CD14-positive monocyte (primary cell): ENCODE data around the gene TYMP. TPM values are rescaled to one million over a fixed set of nuclear protein-coding genes. Genes with fewer than 3 reads are reported as not detected.
"Not testable (repeated sequence)": the region's sequence is repeated elsewhere in the genome, so short reads cannot be mapped to it uniquely, and the experiment has no call there.

Source experiments
- DNase-seq, 3 donors: peaks; one replicate each; pipeline ENCODE4 v3.0.0-alpha.2; 2011 to 2022
- H2AFZ ChIP-seq: 2 replicates; pipeline ENCODE4 v1.6.0; 2012; ENCODE audit warnings: mild to moderate bottlenecking, low read depth, low read length, inconsistent platforms; ENCODE audit not compliant: insufficient read depth, poor library complexity, severe bottlenecking
- H3K27ac ChIP-seq, 2 donors: 1 replicate in 1 of 2; 2 replicates in 1 of 2; pipeline ENCODE4 v1.5.1; 2012 to 2013; ENCODE audit warnings: low read length in 2 of 2, control low read depth in 1 of 2, inconsistent platforms in 1 of 2, low read depth in 1 of 2, mild to moderate bottlenecking in 1 of 2
- H3K27me3 ChIP-seq, 2 donors: one replicate each; pipeline versions ENCODE4 v1.6.0 to v1.6.1; 2011 to 2013; ENCODE audit warnings: low read length in 2 of 2; ENCODE audit not compliant: control insufficient read depth in 2 of 2, insufficient read depth in 2 of 2
- H3K36me3 ChIP-seq, 2 donors: replicated peaks in 1 of 2; 1 replicate in 1 of 2; 2 replicates in 1 of 2; pipeline versions ENCODE4 v1.5.1 to v1.6.1; 2012 to 2013; ENCODE audit warnings: low read length in 2 of 2, control low read depth in 1 of 2, inconsistent platforms in 1 of 2, mild to moderate bottlenecking in 1 of 2; ENCODE audit not compliant: insufficient read depth in 2 of 2, control insufficient read depth in 1 of 2
- H3K4me1 ChIP-seq, 2 donors: 1 replicate in 1 of 2; 2 replicates in 1 of 2; pipeline versions ENCODE4 v1.5.1 to v1.6.1; 2012 to 2013; ENCODE audit warnings: low read length in 2 of 2, control low read depth in 1 of 2, inconsistent platforms in 1 of 2, mild to moderate bottlenecking in 1 of 2, moderate library complexity in 1 of 2; ENCODE audit not compliant: insufficient read depth in 2 of 2, control insufficient read depth in 1 of 2
- H3K4me2 ChIP-seq: replicated peaks from 2 replicates; pipeline ENCODE3; 2012; ENCODE audit warnings: low read length, moderate library complexity, mild to moderate bottlenecking; ENCODE audit not compliant: poor library complexity, severe bottlenecking; ENCODE audit errors: extremely low read depth
- H3K4me3 ChIP-seq, 3 experiments: fragments of 200-600 bp in 1 of 3; sonication (generic) in 1 of 3; replicated peaks in 1 of 3; 1 replicate in 2 of 3; 2 replicates in 1 of 3; pipeline ENCODE4 v1.5.1; 2011 to 2013; ENCODE audit warnings: low read length in 3 of 3, mild to moderate bottlenecking in 3 of 3, control low read depth in 2 of 3, low read depth in 2 of 3, inconsistent platforms in 1 of 3, moderate library complexity in 1 of 3
- H3K79me2 ChIP-seq: 2 replicates; pipeline ENCODE4 v1.6.0; 2012; ENCODE audit warnings: mild to moderate bottlenecking, control low read depth, inconsistent platforms, low read length, moderate library complexity; ENCODE audit not compliant: insufficient read depth
- H3K9ac ChIP-seq: 2 replicates; pipeline ENCODE4 v1.6.0; 2017; ENCODE audit warnings: low read length, mild to moderate bottlenecking; ENCODE audit not compliant: insufficient read depth, poor library complexity, severe bottlenecking
- H3K9me3 ChIP-seq, 2 donors: replicated peaks in 1 of 2; 1 replicate in 1 of 2; 2 replicates in 1 of 2; pipeline versions ENCODE4 v1.5.1 to v1.6.1; 2012 to 2013; ENCODE audit warnings: low read length in 2 of 2, control low read depth in 1 of 2; ENCODE audit not compliant: control insufficient read depth in 1 of 2, insufficient read depth in 1 of 2
- H4K20me1 ChIP-seq: 2 replicates; pipeline ENCODE4 v1.6.0; 2012; ENCODE audit warnings: mild to moderate bottlenecking, low read length, control low read depth, moderate library complexity; ENCODE audit not compliant: insufficient read depth
- H3K27ac Mint-ChIP-seq, 7 donors: one replicate each; pipeline ENCODE4 v1.8.0; 2020; ENCODE audit warnings: mild to moderate bottlenecking in 7 of 7, mixed read lengths in 7 of 7, moderate library complexity in 6 of 7, inconsistent platforms in 2 of 7
- H3K27me3 Mint-ChIP-seq, 3 donors: one replicate each; pipeline ENCODE4 v1.8.0; 2021 to 2022; ENCODE audit warnings: low read depth in 3 of 3, mild to moderate bottlenecking in 3 of 3, mixed read lengths in 3 of 3, moderate library complexity in 3 of 3, inconsistent platforms in 1 of 3
- H3K36me3 Mint-ChIP-seq, 2 donors: one replicate each; pipeline ENCODE4 v1.8.0; 2020; ENCODE audit warnings: mixed read lengths in 2 of 2, inconsistent platforms in 1 of 2, mild to moderate bottlenecking in 1 of 2
- H3K4me1 Mint-ChIP-seq: one replicate; pipeline ENCODE4 v1.8.0; 2020; ENCODE audit warnings: mild to moderate bottlenecking, mixed read lengths
- H3K4me3 Mint-ChIP-seq, 2 donors: one replicate each; pipeline ENCODE4 v1.8.0; 2020; ENCODE audit warnings: mild to moderate bottlenecking in 2 of 2, mixed read lengths in 2 of 2, moderate library complexity in 1 of 2
- H3K9me3 Mint-ChIP-seq, 7 donors: one replicate each; pipeline ENCODE4 v1.8.0; 2020 to 2022; ENCODE audit warnings: mixed read lengths in 7 of 7, mild to moderate bottlenecking in 6 of 7, moderate library complexity in 6 of 7, inconsistent platforms in 2 of 7
- CTCF ChIP-seq: fragments of 200-600 bp; IDR thresholded peaks from one replicate; pipeline ENCODE4 v1.8.0; 2022; ENCODE audit warnings: antibody characterized with exemption, mild to moderate bottlenecking
- WGBS: methylation state at CpG from one replicate; pipeline ENCODE4 v1.1.5; 2013; ENCODE audit warnings: missing lambda C conversion rate; ENCODE audit not compliant: insufficient coverage; 5-methylcytosine and 5-hydroxymethylcytosine counted together
- intact Hi-C, 2 donors: fragments of 100-400 bp; cut with micrococcal nuclease; formaldehyde crosslinking; loops; one replicate each; pipeline versions ENCODE4 v1.15.0 to v1.15.1; 2023
- polyA plus RNA-seq, 3 donors: library from polyadenylated mRNA; depleted of rRNA in 1 of 3; unstranded in 2 of 3; stranded (reverse) in 1 of 3; fragments of 300-500 nt in 2 of 3; fragments of >200 nt in 1 of 3; fragmentation: Illumina TruSeq in 2 of 3; gene quantifications; 1 replicate in 2 of 3; 2 replicates in 1 of 3; pipeline ENCODE4 v1.2.3, GENCODE V29; 2012 to 2021

Gene TYMP
- polyA plus RNA-seq, 3 donors: 787 to 994 (median 955) TPM

- H3K4me3 Mint-ChIP-seq: no peak overlapping the region
- H3K9ac ChIP-seq: no peak overlapping the region
- H3K9me3 Mint-ChIP-seq: peaks cover 0 to 1% (median 0%) of the 10 kb centered on the region in 7 donors
- intact Hi-C loops: no loop called here
- H3K27ac ChIP-seq: no peak overlapping the region
- H3K27me3 ChIP-seq: no peaks in the 10 kb centered on the region
- H3K27ac Mint-ChIP-seq: peak overlapping the region in 3 of 7 donors; percentile 24 to 71 (median 32)
- no peak overlapping the region for H3K4me3 ChIP-seq
- H3K79me2 ChIP-seq: peaks cover 32% of the 10 kb centered on the region
- peaks cover 49% of the 10 kb centered on the region for H4K20me1 ChIP-seq
- peaks cover 15 to 22% of the 10 kb centered on the region in 2 donors for H3K4me1 ChIP-seq
- peaks cover 60 to 79% of the 10 kb centered on the region in 2 donors for H3K36me3 ChIP-seq
- H3K36me3 Mint-ChIP-seq: peaks cover 34 to 74% of the 10 kb centered on the region in 2 donors
- WGBS: 99% methylated on average over 10 of the region's 13 CpGs
- H2AFZ ChIP-seq: no peak overlapping the region
- H3K4me1 Mint-ChIP-seq: peaks cover 8% of the 10 kb centered on the region
- DNase-seq: no peak
- H3K27me3 Mint-ChIP-seq: peaks cover 0 to 2% (median 0%) of the 10 kb centered on the region in 3 donors
- no peak overlapping the region for H3K4me2 ChIP-seq
- TF ChIP-seq CTCF: no peak
- H3K9me3 ChIP-seq: no peaks in the 10 kb centered on the region
Measured at GRCh38 chr22:50520826-50521453, 8.9 kb downstream of the TYMP start.

- H3K4me3 ChIP-seq, H3K9me3 ChIP-seq, H3K9me3 Mint-ChIP-seq, H3K9ac ChIP-seq, H2AFZ ChIP-seq, H3K4me2 ChIP-seq, H3K27ac ChIP-seq, DNase-seq, H3K27me3 ChIP-seq, H3K27ac Mint-ChIP-seq, H3K4me3 Mint-ChIP-seq, H3K27me3 Mint-ChIP-seq, intact Hi-C loops, H3K4me1 Mint-ChIP-seq: not testable (repeated sequence)
- peaks cover 34 to 74% of the 10 kb centered on the region in 2 donors for H3K36me3 Mint-ChIP-seq
- peaks cover 42% of the 10 kb centered on the region for H4K20me1 ChIP-seq
- peaks cover 13 to 17% of the 10 kb centered on the region in 2 donors for H3K4me1 ChIP-seq
- WGBS: 96% methylated on average over 7 of the region's 8 CpGs
- H3K36me3 ChIP-seq: peaks cover 60 to 83% of the 10 kb centered on the region in 2 donors
- peaks cover 36% of the 10 kb centered on the region for H3K79me2 ChIP-seq
Measured at GRCh38 chr22:50520184-50520583, 9.6 kb downstream of the TYMP start.
